MM.1S (cell line): ENCODE results near the gene OSBPL10.

ENCODE experiments used
- EZH2 ChIP-seq: fragments of 300-600 bp; sonication (generic); optimal IDR thresholded peaks from 2 replicates; pipeline ENCODE3; 2017; ENCODE audit warnings: low read depth, mild to moderate bottlenecking, antibody characterized with exemption, low read length, mixed read lengths
- EZH2phosphoT487 ChIP-seq: fragments of 300-600 bp; sonication (generic); IDR thresholded peaks from 2 replicates; pipeline ENCODE4 v1.6.1; 2018; ENCODE audit warnings: antibody characterized with exemption, low read length
- TF ChIP-seq, protein P1 (sequence below): fragments of 300-600 bp; sonication (generic); IDR thresholded peaks from 2 replicates; pipeline ENCODE4 v1.5.1; 2016; ENCODE audit warnings: antibody characterized with exemption, low read length, mixed read lengths

GRCh38 chr3:31620656-31621055 lies 360.4 kb downstream of the OSBPL10 start:
- TF ChIP-seq, protein P1, sequence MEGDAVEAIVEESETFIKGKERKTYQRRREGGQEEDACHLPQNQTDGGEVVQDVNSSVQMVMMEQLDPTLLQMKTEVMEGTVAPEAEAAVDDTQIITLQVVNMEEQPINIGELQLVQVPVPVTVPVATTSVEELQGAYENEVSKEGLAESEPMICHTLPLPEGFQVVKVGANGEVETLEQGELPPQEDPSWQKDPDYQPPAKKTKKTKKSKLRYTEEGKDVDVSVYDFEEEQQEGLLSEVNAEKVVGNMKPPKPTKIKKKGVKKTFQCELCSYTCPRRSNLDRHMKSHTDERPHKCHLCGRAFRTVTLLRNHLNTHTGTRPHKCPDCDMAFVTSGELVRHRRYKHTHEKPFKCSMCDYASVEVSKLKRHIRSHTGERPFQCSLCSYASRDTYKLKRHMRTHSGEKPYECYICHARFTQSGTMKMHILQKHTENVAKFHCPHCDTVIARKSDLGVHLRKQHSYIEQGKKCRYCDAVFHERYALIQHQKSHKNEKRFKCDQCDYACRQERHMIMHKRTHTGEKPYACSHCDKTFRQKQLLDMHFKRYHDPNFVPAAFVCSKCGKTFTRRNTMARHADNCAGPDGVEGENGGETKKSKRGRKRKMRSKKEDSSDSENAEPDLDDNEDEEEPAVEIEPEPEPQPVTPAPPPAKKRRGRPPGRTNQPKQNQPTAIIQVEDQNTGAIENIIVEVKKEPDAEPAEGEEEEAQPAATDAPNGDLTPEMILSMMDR, result no peak
- TF ChIP-seq EZH2 (no peak), EZH2phosphoT487 (no peak)
